GM10266 (cell line): ENCODE results near the gene ZNF662.

Source experiments
- DNase-seq: peaks from one replicate; pipeline ENCODE4 v3.0.0; 2012; ENCODE audit errors: extremely low spot score
- CTCF ChIP-seq: IDR thresholded peaks from 2 replicates; pipeline ENCODE4 v1.5.1; 2012; ENCODE audit warnings: mild to moderate bottlenecking, low read depth; ENCODE audit not compliant: control insufficient read depth, insufficient read depth; ENCODE audit errors: missing control alignments

Gene ZNF662

GRCh38 chr3:42900226-42901072 is 5.5 kb upstream of the ZNF662 start:
- no peak for TF ChIP-seq CTCF

GRCh38 chr3:42901073-42901415 is 4.9 kb upstream of the ZNF662 start:
- TF ChIP-seq CTCF, result no peak
- DNase-seq, result no peak

More at GRCh38 chr3:42900226-42901072, 5.5 kb upstream of the ZNF662 start:
- no peak for DNase-seq

- no peak for TF ChIP-seq CTCF
- no peak for DNase-seq
Measured at GRCh38 chr3:42902257-42902656, 3.7 kb upstream of the ZNF662 start.

GRCh38 chr3:42904076-42904475 is 1.9 kb upstream of the ZNF662 start:
- no peak for DNase-seq

GRCh38 chr3:42905740-42906069 is 237 bp upstream of the ZNF662 start:
- no peak for DNase-seq

More at GRCh38 chr3:42904076-42904475, 1.9 kb upstream of the ZNF662 start:
- no peak for TF ChIP-seq CTCF

GRCh38 chr3:42906848-42907183 is 874 bp downstream of the ZNF662 start:
- no peak for DNase-seq
- TF ChIP-seq CTCF, result no peak

More at GRCh38 chr3:42905740-42906069, 237 bp upstream of the ZNF662 start:
- TF ChIP-seq CTCF, result no peak

GRCh38 chr3:42908675-42909074 is 2.7 kb downstream of the ZNF662 start:
- TF ChIP-seq CTCF, result no peak
- DNase-seq, result no peak
